CD4-positive, alpha-beta T cell (primary cell): ENCODE data around the gene EMP3. TPM values are rescaled to one million over a fixed set of nuclear protein-coding genes. Genes with fewer than 3 reads are reported as not detected.
A peak's percentile ranks its signal among the peaks of the same experiment; 100 is the strongest.

Experiments
- ATAC-seq: fragments of 200-7000 bp; cut with Tn5 transposase; one replicate; pipeline ENCODE4 v1.10.0; 2022; ENCODE audit warnings: mild to moderate bottlenecking; ENCODE audit not compliant: poor library complexity
- CTCF ChIA-PET: fragments of 350-600 bp; sonication (Branson Sonifier 250); formaldehyde crosslinking; loops from one replicate; lab custom pipeline; 2021; ENCODE audit warnings: antibody characterized with exemption, inconsistent platforms; lab: Charles Lee
- POLR2A ChIA-PET: fragments of 350-600 bp; sonication (Branson Sonifier 250); formaldehyde crosslinking; loops from one replicate; lab custom pipeline; 2021; ENCODE audit warnings: antibody characterized with exemption, inconsistent platforms; lab: Charles Lee
- DNase-seq, 14 experiments: peaks; one replicate each; pipeline ENCODE4 v3.0.0-alpha.2; 2013 to 2020; ENCODE audit warnings: mixed read lengths in 2 of 14
- H3K27ac ChIP-seq, 2 donors: one replicate each; pipeline versions ENCODE4 v1.5.1 to v1.7.0; 2013; ENCODE audit warnings: low read length in 2 of 2, low read depth in 1 of 2, mild to moderate bottlenecking in 1 of 2
- H3K27me3 ChIP-seq, 2 experiments: 1 replicate in 1 of 2; 2 replicates in 1 of 2; pipeline versions ENCODE4 v1.6.1 to v1.7.0; 2013; ENCODE audit warnings: low read length in 2 of 2, control low read depth in 1 of 2, mild to moderate bottlenecking in 1 of 2, moderate library complexity in 1 of 2; ENCODE audit not compliant: insufficient read depth in 2 of 2, control insufficient read depth in 1 of 2
- H3K36me3 ChIP-seq: one replicate; pipeline ENCODE4 v1.6.1; 2013; ENCODE audit warnings: low read length, control low read depth; ENCODE audit not compliant: insufficient read depth
- H3K4me1 ChIP-seq: one replicate; pipeline ENCODE4 v1.6.1; 2013; ENCODE audit warnings: low read length, control low read depth; ENCODE audit not compliant: insufficient read depth
- H3K4me3 ChIP-seq: one replicate; pipeline ENCODE4 v1.5.1; 2013; ENCODE audit warnings: mild to moderate bottlenecking, low read length, moderate library complexity
- H3K9me3 ChIP-seq, 2 experiments: 1 replicate in 1 of 2; 2 replicates in 1 of 2; pipeline versions ENCODE4 v1.6.1 to v1.7.0; 2013; ENCODE audit warnings: low read length in 2 of 2, mild to moderate bottlenecking in 2 of 2, control low read depth in 1 of 2, moderate library complexity in 1 of 2; ENCODE audit not compliant: control insufficient read depth in 1 of 2, insufficient read depth in 1 of 2
- H3K27ac Mint-ChIP-seq: one replicate; pipeline ENCODE4 v1.8.0; 2020; ENCODE audit warnings: mixed read lengths
- H3K27me3 Mint-ChIP-seq: one replicate; pipeline ENCODE4 v1.8.0; 2021; ENCODE audit warnings: mixed read lengths
- H3K36me3 Mint-ChIP-seq: one replicate; pipeline ENCODE4 v1.8.0; 2021; ENCODE audit warnings: low read depth, mixed read lengths
- H3K4me1 Mint-ChIP-seq: one replicate; pipeline ENCODE4 v1.8.0; 2021; ENCODE audit warnings: low read depth, mixed read lengths
- H3K4me3 Mint-ChIP-seq: one replicate; pipeline ENCODE4 v1.8.0; 2020; ENCODE audit warnings: mild to moderate bottlenecking, mixed read lengths
- H3K9me3 Mint-ChIP-seq: one replicate; pipeline ENCODE4 v1.8.0; 2020; ENCODE audit warnings: mixed read lengths
- intact Hi-C, 2 experiments: fragments of 100-400 bp; cut with DNase I in 1 of 2; cut with micrococcal nuclease in 1 of 2; formaldehyde crosslinking; loops; one replicate each; pipeline versions ENCODE4 v1.15.1 to v1.9.0; 2023 to 2025; cut with DNase I, micrococcal nuclease
- total RNA-seq, 174 experiments: library from RNA in 2 of 174; stranded (reverse) in 2 of 174; gene quantifications; one replicate each; pipeline ENCODE4 v1.2.3 and lab custom pipeline; 2021 to 2026
- TF ChIP-seq, protein P1 (sequence below): fragments of 200-600 bp; IDR thresholded peaks from one replicate; pipeline ENCODE4 v1.8.0; 2022; ENCODE audit warnings: antibody characterized with exemption, mild to moderate bottlenecking

The EMP3 gene
- total RNA-seq, 2 experiments from 2014 or later: 185 to 201 TPM

- no peak overlapping the region for H3K27ac ChIP-seq
- no peaks in the 10 kb centered on the region for H3K27me3 Mint-ChIP-seq
- no peak overlapping the region for H3K4me3 ChIP-seq
- peaks cover 34% of the 10 kb centered on the region for H3K4me1 ChIP-seq
- no peaks in the 10 kb centered on the region for H3K27me3 ChIP-seq
- H3K4me1 Mint-ChIP-seq: peaks cover 34% of the 10 kb centered on the region
- H3K9me3 ChIP-seq: no peaks in the 10 kb centered on the region
- POLR2A ChIA-PET: interaction anchor here (1.4 to 8.4 kb wide), 2 partner anchors 12 to 16 kb away, joined by 6 to 360 read pairs; no protein-coding TSS in a partner anchor
- no peaks in the 10 kb centered on the region for H3K36me3 ChIP-seq
- H3K27ac Mint-ChIP-seq: no peak overlapping the region
- CTCF ChIA-PET: interaction anchor here (8.5 kb wide), 1 partner anchor 15 kb away, joined by 159 read pairs; no protein-coding TSS in a partner anchor
- H3K9me3 Mint-ChIP-seq: no peaks in the 10 kb centered on the region
- H3K4me3 Mint-ChIP-seq: no peak overlapping the region
- H3K36me3 Mint-ChIP-seq: peaks cover 6% of the 10 kb centered on the region
- no peak for DNase-seq
- intact Hi-C loops: loop anchor here (5.0 to 10.0 kb wide), 3 partner anchors 34 to 266 kb away; no protein-coding TSS in a partner anchor
- TF ChIP-seq, protein P1, sequence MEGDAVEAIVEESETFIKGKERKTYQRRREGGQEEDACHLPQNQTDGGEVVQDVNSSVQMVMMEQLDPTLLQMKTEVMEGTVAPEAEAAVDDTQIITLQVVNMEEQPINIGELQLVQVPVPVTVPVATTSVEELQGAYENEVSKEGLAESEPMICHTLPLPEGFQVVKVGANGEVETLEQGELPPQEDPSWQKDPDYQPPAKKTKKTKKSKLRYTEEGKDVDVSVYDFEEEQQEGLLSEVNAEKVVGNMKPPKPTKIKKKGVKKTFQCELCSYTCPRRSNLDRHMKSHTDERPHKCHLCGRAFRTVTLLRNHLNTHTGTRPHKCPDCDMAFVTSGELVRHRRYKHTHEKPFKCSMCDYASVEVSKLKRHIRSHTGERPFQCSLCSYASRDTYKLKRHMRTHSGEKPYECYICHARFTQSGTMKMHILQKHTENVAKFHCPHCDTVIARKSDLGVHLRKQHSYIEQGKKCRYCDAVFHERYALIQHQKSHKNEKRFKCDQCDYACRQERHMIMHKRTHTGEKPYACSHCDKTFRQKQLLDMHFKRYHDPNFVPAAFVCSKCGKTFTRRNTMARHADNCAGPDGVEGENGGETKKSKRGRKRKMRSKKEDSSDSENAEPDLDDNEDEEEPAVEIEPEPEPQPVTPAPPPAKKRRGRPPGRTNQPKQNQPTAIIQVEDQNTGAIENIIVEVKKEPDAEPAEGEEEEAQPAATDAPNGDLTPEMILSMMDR: no peak
- ATAC-seq: no peak
These were observed 6.9 kb upstream of the EMP3 start for GRCh38 chr19:48318286-48318987.

- ATAC-seq (peak; percentile 12), DNase-seq (peak; percentile 70 to 88 (median 75))
- intact Hi-C loops: loop anchor here (1.0 to 10.0 kb wide), 8 partner anchors 13 to 1535 kb away; partner anchors contain the start of genes KDELR1 (in 1 of the 2), LMTK3 (in 1 of the 2) and SLC1A5 (in 1 of the 2)
- H3K4me1 Mint-ChIP-seq: peaks cover 49% of the 10 kb centered on the region
- POLR2A ChIA-PET: interaction anchor here (2.1 to 8.4 kb wide), 2 partner anchors 15 to 76 kb away, joined by 5 to 360 read pairs; no protein-coding TSS in a partner anchor
- H3K4me3 Mint-ChIP-seq: peak overlapping the region; percentile 93
- H3K27me3 Mint-ChIP-seq: no peaks in the 10 kb centered on the region
- TF ChIP-seq, protein P1: peak; percentile 96
- H3K27ac Mint-ChIP-seq: peak overlapping the region; percentile 99
- peaks cover 49% of the 10 kb centered on the region for H3K4me1 ChIP-seq
- no peaks in the 10 kb centered on the region for H3K36me3 ChIP-seq
- CTCF ChIA-PET: interaction anchor here (0.6 to 8.5 kb wide), 6 partner anchors 10 to 48 kb away, joined by 3 to 159 read pairs (median 3); no protein-coding TSS in a partner anchor
- H3K9me3 Mint-ChIP-seq: no peaks in the 10 kb centered on the region
- no peak overlapping the region for H3K4me3 ChIP-seq
- H3K27me3 ChIP-seq: no peaks in the 10 kb centered on the region
- H3K9me3 ChIP-seq: no peaks in the 10 kb centered on the region
- H3K36me3 Mint-ChIP-seq: peaks cover 8% of the 10 kb centered on the region
- peak overlapping the region in 1 of 2 donors; percentile 100 for H3K27ac ChIP-seq
These were observed 5.5 kb upstream of the EMP3 start for GRCh38 chr19:48319647-48320541.

- peaks cover 56% of the 10 kb centered on the region for H3K4me1 ChIP-seq
- Mint-ChIP-seq H3K4me3 (peak overlapping the region; percentile 93), H3K27me3 (no peaks in the 10 kb centered on the region), H3K9me3 (no peaks in the 10 kb centered on the region), H3K4me1 (peaks cover 63% of the 10 kb centered on the region), H3K36me3 (peaks cover 22% of the 10 kb centered on the region), H3K27ac (peak overlapping the region; percentile 99)
- H3K4me3 ChIP-seq: peak overlapping the region; percentile 76
- no peaks in the 10 kb centered on the region for H3K27me3 ChIP-seq
- intact Hi-C loops: loop anchor here in 1 of 2 experiments (2.0 to 10.0 kb wide), 4 partner anchors 70 to 1536 kb away; partner anchors contain the start of genes KDELR1, LMTK3 and SLC1A5
- ATAC-seq (peak; percentile 47), DNase-seq (peak; percentile 87 to 100 (median 97))
- ChIA-PET CTCF (interaction anchor here (1.1 to 8.5 kb wide), 2 partner anchors 12 to 70 kb away, joined by 4 to 159 read pairs; partner anchors contain the start of gene KDELR1), POLR2A (interaction anchor here (0.6 to 8.4 kb wide), 13 partner anchors 9 to 316 kb away, joined by 3 to 360 read pairs (median 5); partner anchors contain the start of genes CARD8, DBP, GRWD1 and SYNGR4)
- H3K27ac ChIP-seq: peak overlapping the region; percentile 99 to 100
- TF ChIP-seq, protein P1: no peak
- no peaks in the 10 kb centered on the region for H3K36me3 ChIP-seq
- no peaks in the 10 kb centered on the region for H3K9me3 ChIP-seq
These were observed 4.1 kb upstream of the EMP3 start for GRCh38 chr19:48321372-48321621.
